ENCODE results near the gene ZNF280B. TPM values are rescaled to one million over a fixed set of nuclear protein-coding genes. Genes with fewer than 3 reads are reported as not detected.

ZNF280B gene, protein sequence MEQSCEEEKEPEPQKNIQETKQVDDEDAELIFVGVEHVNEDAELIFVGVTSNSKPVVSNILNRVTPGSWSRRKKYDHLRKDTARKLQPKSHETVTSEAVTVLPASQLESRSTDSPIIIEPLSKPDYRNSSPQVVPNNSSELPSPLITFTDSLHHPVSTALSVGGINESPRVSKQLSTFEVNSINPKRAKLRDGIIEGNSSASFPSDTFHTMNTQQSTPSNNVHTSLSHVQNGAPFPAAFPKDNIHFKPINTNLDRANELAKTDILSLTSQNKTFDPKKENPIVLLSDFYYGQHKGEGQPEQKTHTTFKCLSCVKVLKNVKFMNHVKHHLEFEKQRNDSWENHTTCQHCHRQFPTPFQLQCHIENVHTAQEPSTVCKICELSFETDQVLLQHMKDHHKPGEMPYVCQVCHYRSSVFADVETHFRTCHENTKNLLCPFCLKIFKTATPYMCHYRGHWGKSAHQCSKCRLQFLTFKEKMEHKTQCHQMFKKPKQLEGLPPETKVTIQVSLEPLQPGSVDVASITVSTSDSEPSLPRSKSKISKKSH
- 0.04 TPM for total RNA-seq

DNA sequence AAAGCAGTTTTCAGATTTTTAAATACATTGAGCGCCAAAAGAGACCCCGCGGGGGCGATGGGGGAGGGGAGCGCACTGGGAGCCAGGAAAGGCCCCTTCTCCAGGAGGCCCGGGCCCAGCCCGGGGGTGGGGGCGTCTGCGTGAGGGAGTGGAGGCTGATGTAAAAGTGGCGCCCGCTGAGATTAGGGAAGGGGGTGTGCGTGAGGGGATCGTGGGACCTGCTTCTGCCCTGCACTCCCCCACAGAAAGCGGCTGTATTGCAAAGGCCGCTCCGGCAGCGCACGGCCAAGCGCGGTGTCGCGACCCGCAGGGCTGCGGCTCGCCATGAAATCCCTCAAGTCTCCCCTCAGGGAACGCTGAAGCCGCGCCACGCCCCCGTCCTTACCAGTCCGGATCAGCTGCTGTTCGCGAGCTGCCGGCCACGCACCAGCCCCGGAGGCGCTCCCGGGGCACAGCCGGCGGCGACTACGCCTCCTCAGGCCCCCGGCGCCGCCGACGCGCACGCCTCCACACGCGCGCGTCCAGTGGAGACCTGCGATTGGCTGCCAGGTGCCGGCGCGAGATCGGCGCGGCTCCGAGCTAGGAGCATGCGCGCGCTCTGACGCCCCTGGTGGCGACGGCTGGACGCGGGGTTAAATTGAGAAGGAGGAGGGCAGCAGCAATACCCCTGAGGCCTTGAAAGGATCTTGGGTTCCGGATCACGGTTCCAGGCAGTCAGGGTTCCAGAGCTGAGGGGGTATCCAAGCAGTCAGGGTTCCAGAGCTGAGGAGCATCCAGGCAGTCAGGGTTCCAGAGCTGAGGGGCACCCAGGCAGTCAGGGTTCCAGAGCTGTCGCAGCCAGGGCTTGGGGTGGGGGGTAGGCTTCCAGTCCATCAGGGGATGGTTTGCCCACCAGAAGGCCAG lies at the start of gene ZNF280B:
ZNF280B (minus strand) TSS at position 469 of the 903 bp plus-strand sequence. CDS start 19,344 bp downstream, outside the sequence.
- ATAC-seq = peak; percentile 69

DNA sequence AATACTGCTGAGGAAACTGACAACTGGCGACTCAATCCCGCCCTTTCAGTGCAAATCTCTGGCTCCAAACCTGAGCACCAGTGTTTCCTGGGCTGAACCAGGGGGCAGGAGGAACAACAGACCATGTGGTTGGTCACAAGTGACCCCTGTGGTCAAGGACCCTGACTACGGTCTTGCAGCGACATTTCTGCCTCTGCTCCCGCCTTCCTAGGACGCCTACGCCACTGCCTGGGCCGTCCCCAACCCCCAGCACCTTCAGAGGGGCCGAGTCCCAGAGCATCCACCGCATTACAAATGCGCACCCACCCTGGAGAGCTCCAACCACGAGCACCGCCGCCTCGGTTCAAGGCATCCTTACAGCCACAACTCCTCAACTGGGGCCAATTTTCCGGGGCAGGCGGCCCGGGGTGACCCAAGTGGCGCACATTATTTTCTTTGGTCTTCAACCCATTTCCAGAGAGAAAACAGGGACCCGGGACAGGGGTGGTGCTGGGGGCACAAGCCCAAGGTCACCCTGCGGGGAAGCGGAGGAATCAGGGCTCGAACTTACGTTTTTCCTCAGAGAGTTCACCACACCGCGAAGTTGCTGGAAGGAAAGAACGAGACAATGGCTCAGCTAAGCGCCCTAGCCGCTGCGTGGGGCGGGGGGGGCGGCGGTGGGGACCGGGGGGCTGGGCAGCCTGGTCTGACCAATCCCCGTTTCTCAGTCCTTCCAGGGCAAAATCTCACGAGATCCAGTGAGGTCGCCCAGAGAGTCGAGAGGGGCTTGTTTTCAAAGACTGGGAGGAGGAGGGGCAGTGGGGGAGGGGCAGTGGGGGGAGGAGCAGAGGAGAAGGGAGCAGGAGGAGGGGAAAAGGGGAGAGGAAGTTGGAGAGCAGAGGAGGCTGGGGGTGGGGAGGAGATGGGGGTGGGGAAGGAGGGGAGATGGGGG lies 48.7 kb upstream of the ZNF280B start:
- ATAC-seq = no peak

DNA sequence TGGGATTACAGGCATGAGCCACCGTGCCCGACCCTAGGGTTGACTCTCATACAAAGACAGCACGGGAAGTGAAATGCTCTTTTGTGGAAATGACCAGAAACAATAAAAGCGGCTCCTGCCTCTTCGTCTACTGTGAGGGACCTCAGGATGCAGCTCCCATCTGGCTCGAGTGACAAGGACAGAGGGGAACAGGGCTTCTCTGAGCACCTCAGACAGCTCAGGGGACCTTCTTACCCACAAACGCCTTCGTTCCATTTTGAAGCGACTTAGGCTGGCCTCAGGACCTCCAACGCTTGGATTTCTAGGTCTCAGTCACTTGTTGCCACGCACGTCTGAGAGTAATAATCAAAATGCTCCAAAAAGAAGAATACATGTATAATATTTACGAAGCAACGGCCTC lies 48.0 kb upstream of the ZNF280B start:
- ATAC-seq = no peak

DNA sequence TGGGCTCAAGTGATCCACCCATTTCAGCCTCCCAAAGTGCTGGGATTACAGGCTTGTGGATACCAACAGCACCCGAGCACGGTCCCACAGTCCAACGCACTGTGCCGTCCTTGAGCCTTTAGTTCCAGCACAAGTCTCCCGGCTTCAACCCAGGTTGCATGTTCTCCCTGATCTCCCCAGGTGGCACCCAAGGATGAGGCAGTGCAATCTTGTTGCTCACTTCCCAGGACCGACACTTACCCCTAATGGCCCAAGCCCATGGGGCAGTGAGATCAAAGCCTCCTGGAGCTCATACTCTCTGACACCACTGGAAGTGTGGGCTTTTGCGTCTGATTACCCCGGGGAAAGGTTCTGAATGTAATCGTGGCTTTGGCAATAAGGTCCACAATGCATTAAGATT lies 47.1 kb upstream of the ZNF280B start:
- no peak for ATAC-seq

DNA sequence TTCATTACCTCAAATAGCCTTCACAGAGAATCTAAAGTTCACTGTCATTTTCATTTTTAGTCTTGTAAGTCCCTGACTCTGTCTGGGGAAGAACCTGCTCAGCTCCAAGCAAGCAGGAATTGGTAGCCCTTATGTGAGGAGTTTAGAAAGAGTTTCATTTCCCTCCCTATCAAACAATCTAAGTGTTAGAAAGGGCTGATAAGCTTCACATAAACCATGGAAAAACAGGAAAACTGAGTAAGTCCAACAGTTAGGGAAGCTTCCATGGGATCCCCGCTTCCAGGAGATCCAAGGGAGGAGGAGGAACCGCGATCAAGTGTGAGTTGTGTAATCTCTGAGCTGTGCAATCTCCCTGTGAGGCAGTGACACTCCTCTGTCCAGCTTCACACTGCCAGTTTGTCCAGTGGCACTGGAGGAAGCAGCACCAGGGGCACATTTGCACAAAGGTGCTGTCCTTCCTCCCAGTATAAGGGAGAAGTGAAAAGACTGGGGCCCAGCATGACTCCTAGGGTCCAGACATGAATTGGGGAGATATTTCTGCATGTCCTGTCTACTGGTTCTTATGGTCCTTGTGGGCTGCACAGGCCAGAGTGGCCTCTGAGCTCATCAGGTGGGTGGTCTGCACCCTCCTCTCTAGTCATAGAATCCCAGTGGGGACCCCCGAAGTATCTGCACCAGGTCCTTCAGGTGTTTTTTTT lies 46.2 kb upstream of the ZNF280B start:
- no peak for ATAC-seq

DNA sequence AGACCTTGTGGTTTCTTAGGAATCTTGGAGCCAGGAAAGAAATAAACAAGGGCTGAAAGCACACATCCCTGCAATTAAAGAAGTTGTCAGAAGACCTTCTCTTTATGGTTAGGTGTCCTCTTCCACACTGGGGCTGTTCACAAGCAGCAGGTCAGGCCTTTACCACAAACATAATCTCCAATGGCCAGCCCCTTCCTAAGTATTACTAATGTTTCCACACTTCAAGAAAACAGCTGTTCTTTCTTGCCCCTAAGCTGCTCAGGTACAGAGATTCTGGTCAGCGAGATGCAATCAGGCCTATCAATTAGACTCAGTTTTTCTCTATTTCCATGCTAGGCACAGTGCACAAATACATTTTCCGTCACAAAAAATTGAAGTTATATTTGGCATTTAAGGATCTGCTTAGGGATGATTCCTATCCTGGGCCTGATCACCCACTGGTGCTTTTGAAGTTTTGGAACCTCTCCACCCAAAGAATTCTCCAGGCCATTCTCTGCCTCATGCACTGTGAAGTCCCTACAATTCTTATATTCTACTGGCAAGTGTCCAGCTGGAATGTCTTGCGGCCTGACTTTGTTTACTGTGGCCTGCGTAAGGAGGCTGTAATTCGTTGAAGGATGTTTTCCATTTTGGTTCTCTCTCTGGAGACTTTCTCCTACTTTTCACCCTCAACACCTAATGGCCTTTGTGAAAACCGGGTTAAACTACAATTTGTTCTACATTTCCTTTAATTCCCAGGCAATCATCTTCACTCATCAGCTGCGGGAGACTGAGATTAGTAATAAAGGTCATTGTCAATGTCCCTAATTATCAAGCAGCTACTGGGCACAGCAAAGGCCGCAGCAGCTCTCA lies 45.4 kb upstream of the ZNF280B start:
- ATAC-seq = no peak

DNA sequence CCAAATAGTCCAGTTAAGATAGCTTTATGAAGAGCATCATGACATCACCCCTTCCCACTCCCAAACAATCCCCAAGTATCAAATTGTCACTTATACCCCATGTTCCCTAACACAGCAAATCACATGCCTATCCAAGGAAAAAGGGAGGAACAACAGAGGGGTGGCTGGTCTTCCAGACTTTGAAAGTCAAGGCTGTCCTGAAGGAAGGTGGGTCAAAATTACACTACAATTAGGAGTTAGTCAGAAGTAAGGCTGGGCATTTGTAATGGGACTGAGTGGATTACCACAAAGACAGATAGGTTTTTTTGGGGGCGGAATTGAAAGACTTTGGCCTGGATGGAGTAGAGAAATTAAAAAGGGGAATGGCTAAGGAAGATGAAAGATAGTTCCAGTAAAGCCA lies 44.6 kb upstream of the ZNF280B start:
- no peak for ATAC-seq

DNA sequence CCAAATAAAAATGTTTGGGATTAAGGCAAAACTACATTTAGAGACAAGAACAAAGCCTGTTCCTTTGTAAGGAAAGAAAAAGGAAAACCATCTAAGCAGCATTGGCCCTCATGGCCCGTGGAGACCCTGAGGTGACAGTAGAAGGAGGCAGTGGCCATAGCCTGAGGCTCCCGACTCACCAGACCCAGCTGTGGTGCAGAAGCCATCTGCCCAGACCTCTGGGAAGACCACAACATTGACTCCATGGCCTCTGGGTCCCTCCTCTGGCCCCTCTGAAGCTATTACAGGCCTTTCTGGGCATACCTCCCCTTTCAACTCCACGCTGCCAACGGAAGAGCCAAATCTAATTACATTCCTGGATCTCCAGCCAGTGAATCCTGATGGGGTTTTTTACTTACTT lies 44.1 kb upstream of the ZNF280B start:
- no peak for ATAC-seq

DNA sequence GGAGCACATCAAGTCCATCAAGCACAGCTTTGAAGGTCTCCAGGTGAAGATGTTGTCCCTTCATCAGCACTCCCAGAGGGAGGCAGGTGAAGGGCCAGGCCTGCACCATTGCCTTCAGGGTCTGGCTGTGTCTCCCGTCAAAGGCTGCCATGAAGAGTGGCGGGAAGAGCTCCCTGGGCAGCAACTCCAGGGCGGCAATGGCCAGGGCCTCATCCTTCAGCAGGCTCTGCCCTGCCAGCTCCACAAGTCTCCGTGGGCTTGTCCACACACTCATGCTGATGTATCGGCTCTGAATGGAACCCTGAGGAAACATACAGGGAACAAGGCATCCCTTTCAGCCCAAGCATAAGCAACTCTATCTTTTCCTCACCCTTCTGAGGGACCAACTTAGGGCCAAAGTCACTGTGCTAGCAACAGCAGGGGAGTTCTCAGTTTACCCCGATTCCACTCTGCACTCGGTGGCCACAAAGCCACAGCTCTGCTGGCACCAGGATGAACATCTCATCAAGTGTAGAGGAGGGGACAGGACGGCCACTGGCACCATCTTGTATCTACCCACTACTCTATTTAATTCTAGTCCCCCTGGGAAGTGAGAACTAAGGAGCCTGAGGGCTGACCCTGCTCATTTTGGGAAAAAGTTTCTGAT lies 42.4 kb upstream of the ZNF280B start:
- ATAC-seq = no peak

DNA sequence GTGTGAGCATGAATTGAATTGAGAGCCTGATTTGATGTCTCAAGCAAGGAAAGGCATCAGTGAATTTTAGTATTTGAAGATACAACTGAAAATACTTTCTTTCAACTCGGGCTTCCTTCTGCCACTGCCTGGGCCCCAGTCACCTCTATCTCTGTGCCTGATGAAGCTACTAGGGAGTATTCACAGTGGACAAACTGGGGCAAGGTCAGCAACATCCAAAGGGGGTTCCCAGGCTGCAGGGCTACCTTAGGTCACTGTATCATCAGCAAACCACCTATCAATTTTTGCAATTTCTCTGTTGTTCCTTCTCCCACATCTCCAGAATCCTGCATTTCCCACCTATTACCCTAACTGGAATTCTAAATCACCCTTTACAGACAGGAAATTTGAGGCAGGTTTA lies 40.4 kb upstream of the ZNF280B start:
- ATAC-seq = no peak

DNA sequence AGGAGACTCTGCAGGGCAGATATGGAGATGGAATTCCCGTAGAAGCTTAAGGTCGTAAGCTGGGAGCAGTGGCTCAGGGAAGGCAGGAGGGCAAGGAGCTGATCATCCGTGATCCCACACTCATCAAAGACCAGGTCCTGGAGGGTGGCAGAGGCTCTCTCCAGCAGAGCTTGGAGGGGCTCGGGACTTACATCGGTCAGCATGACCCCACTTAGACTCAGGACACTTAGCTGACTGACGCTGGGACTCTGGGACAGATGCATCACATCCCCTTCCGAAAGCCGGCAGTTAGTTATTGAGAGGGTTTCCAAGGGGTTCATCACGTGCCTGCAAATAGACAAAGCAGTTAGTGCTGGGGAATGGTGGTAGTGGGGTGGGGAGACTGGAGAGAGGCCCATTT lies 39.8 kb upstream of the ZNF280B start:
- ATAC-seq = no peak

DNA sequence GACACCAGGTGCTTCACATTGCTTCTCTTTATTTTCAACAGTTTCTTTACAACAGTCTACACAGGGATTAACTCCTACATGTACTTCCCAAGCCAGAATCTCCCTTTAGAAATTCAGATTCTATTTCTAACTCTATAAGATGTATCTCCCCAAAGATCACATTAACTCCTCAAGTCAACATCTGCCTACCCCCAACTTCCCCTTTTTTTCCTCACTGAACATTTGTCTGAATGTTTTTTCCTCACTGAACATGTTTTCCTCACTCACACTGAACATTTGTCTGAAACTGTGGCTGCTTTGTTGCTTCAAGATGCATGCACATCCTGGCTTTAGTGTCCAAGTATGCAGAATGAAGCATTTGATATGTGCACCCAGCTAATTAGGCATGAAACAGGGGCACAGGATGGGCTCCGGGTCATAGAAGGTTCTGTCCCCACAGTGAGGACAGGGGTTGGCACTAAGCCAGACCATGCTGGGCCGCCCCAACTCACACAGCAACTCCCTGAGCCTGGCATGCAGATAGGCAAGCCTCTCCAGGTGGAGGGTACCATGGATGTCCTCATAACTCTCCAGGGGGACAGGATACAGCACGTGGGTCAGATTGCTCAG lies 39.3 kb upstream of the ZNF280B start:
- ATAC-seq = no peak

DNA sequence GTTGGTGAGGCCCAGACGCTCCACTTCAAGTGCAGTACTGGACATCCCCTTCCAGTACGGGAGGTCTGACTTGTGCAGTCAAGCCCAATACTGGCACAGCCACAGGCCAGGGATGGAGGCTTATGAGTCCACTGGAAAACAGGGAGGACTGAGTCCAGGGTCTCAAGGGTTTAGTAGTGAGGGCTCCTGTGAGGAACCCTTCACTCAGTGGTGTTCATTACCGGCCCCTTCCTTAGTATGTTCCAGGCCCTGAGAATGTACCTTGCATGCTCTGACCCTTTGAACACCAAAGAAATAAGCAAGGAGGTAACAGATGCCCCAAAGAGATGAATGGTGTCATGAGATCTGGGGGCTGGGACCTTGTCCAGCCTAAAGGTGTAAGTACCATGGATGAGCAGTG lies 38.7 kb upstream of the ZNF280B start:
- no peak for ATAC-seq

DNA sequence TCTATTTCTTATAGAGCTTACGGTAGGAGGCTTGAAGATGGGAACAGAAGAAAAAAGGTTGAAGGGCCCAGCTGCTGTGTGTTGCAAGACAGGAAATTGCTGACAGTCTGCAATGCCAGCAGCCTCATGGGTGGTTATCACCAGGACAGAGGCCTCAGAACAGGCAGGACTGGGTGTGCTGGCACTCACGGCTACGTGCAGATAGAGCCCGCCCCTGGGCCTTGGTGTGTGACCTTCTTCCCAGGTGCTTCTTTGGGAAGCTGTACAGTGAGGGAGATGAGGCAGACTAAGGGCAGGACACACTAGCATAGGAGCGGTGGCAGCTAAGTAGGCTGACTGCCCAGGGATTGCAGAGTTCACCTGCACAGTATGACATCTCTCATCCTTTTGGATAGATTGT lies 37.9 kb upstream of the ZNF280B start:
- no peak for ATAC-seq

DNA sequence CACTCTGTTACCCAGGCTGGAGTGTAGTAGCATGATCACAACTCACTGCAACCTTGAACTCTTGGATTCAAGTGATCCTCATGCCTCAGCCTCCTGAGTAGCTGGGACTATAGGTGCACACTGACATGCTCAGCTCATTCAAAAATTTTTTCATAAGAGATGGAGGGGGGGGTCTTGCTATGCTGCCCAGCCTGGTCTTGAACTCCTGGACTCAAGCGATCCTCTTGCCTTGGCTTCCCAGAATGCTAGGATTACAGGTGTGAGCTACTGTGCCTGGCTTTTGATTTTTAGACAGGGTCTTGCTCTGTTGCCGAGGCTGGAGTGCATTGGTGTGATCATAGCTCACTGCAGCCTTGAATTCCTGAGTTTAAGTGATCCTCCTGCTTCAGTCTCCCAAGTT lies 36.5 kb upstream of the ZNF280B start:
- no peak for ATAC-seq

DNA sequence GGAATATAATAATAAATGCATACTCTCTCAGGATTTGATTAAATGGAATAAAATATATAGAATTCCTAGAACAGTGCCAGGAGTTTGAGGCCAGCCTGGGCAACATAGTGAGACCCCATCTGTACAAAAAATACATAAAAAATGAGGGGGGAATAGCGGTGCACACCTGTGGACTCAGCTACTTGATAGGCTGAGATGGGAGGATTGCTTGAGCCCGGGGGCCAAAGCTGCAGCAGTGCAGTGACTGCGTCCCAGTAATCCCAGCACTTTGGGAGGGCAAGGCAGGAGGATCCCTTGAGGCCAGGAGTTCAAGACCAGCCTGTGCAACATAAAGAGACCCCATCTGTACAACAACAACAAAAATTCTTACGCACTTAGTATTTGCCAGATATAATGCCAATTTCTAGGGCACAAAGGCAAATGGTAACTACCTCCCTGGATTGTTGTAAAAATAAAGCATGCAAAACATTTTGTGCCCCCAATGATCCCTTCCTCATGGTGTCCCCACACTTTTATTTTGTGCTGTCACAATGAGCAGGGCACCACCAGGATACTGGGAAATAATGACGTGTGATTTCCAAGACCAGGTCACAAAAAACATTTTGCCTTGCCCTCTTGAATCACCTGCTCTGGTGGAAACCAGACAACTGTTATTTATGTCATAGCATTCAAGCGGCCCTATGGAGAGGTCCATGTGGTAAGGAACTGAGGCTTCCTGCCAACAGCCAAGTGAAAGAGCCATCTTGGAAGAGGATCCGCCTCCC lies 29.9 kb upstream of the ZNF280B start:
- ATAC-seq = no peak

DNA sequence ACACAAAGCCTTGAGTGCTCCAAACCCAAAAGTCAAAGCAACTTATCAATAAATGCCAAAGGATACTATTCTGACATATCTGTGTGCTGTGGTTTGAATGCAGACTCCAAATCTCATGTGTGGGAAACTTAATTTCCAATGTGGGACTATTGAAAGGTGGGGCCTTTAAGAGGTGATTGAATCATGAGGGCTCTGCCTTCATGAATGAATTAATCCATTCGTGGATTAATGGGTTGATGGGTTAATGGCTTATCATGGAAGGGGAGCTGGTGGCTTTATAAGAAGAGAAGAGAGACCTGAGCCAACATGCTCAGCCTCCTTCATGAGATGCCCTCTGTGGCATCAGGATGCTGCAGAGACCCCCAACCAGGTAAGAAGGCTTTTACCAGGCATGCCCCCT lies 28.4 kb upstream of the ZNF280B start:
- ATAC-seq = no peak

DNA sequence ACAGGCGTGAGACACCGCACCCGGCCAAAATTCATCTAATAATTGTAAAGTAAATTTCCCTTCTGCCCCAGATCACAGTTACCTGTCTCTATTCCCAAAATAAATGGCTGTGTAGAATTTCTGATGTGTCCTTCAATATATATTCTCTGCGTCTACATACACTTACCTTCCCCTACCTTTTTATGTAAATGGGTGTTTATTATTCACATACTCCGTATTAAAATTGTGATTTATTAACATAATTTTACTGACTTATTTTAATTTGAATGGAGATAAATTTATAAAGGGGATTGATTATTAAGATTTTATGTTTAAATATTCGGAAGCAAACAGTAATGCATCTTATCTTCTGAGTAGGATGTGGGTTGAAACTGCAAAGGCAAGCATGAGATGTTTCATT lies 28.0 kb upstream of the ZNF280B start:
- ATAC-seq = no peak

DNA sequence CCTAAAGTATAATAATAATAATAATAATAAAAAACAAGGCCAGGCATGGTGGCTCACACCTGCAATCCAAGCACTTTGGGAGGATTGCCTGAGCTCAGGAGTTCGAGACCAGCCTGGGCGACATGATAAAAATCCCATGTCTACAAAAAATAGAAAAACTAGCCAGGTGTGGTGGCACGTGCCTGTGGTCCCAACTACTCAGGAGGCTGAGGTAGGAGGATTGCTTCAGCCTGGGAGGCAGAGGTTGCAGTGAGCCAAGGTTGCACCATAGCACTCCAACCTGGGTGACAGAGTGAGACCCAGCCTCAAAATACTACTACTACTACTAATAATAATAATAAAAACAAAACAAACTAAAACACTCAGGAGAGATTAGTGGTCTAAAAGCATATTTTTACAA lies 27.1 kb upstream of the ZNF280B start:
- ATAC-seq = no peak
